22Rv1 (cell line): ENCODE data around the gene ALDH4A1.
"Not testable (repeated sequence)": the region's sequence is repeated elsewhere in the genome, so short reads cannot be mapped to it uniquely, and the experiment has no call there.

Experiments
- H3K27ac ChIP-seq: fragments of 450-650 bp; 2 replicates; pipeline ENCODE4 v1.5.1; 2017
- CTCF ChIP-seq: fragments of 450-650 bp; IDR thresholded peaks from 2 replicates; pipeline ENCODE4 v1.5.1; 2017; ENCODE audit warnings: mild to moderate bottlenecking
- ZFX ChIP-seq: fragments of 450-650 bp; IDR thresholded peaks from 2 replicates; pipeline ENCODE4 v1.6.1; 2017; ENCODE audit warnings: antibody characterized with exemption, borderline replicate concordance

The ALDH4A1 gene

GRCh38 chr1:18874600-18874999 lies 27.8 kb downstream of the ALDH4A1 start:
- no peak overlapping the region for H3K27ac ChIP-seq
- no peak for TF ChIP-seq CTCF
- no peak for TF ChIP-seq ZFX

GRCh38 chr1:18874036-18874435 lies 28.3 kb downstream of the ALDH4A1 start:
- TF ChIP-seq ZFX (no peak), CTCF (no peak)
- H3K27ac ChIP-seq = no peak overlapping the region

- no peak for TF ChIP-seq ZFX
- no peak for TF ChIP-seq CTCF
- no peak overlapping the region for H3K27ac ChIP-seq
These were observed 30.2 kb downstream of the ALDH4A1 start for GRCh38 chr1:18872071-18872611.

GRCh38 chr1:18871401-18872070 lies 30.8 kb downstream of the ALDH4A1 start:
- TF ChIP-seq CTCF (no peak), ZFX (no peak)

GRCh38 chr1:18870957-18871356 lies 31.4 kb downstream of the ALDH4A1 start:
- no peak overlapping the region for H3K27ac ChIP-seq
- TF ChIP-seq CTCF = no peak
- no peak for TF ChIP-seq ZFX

More at GRCh38 chr1:18871401-18872070, 30.8 kb downstream of the ALDH4A1 start:
- no peak overlapping the region for H3K27ac ChIP-seq

GRCh38 chr1:18870595-18870865 lies 31.8 kb downstream of the ALDH4A1 start:
- H3K27ac ChIP-seq = not testable (repeated sequence)

- TF ChIP-seq ZFX (no peak), CTCF (no peak)
These were observed 32.3 kb downstream of the ALDH4A1 start for GRCh38 chr1:18869847-18870594.

More at GRCh38 chr1:18869847-18870594, 32.3 kb downstream of the ALDH4A1 start:
- H3K27ac ChIP-seq = no peak overlapping the region
